MM.1S (cell line): ENCODE measurements around the gene ZNF324.
A peak's percentile ranks its signal among the peaks of the same experiment; 100 is the strongest.
"Not testable (repeated sequence)": the region's sequence is repeated elsewhere in the genome, so short reads cannot be mapped to it uniquely, and the experiment has no call there.

Source experiments
- DNase-seq: peaks from one replicate; pipeline ENCODE4 v3.0.0-alpha.2; 2015
- H2AFZ ChIP-seq: fragments of 300-600 bp; sonication (generic); 2 replicates; pipeline ENCODE4 v1.6.0; 2016; ENCODE audit warnings: antibody characterized with exemption, low read length
- H3F3A ChIP-seq: fragments of 300-600 bp; sonication (generic); 2 replicates; pipeline ENCODE4 v1.6.1; 2016; ENCODE audit warnings: mild to moderate bottlenecking, antibody characterized with exemption, low read length, moderate library complexity, mixed read lengths; ENCODE audit not compliant: insufficient read depth
- H3K27ac ChIP-seq: fragments of 300-600 bp; sonication (generic); 2 replicates; pipeline ENCODE4 v1.5.1; 2016; ENCODE audit warnings: mild to moderate bottlenecking, low read length
- H3K27me3 ChIP-seq: fragments of 300-600 bp; sonication (generic); replicated peaks from 2 replicates; pipeline ENCODE4 v1.6.0; 2016; ENCODE audit warnings: low read length; ENCODE audit not compliant: insufficient read depth
- H3K36me3 ChIP-seq: fragments of 300-600 bp; sonication (generic); replicated peaks from 2 replicates; pipeline ENCODE4 v1.6.1; 2016; ENCODE audit warnings: mild to moderate bottlenecking, low read length, mixed read lengths; ENCODE audit not compliant: insufficient read depth
- H3K4me1 ChIP-seq: fragments of 300-600 bp; sonication (generic); 2 replicates; pipeline ENCODE4 v1.6.1; 2016; ENCODE audit warnings: low read length, mixed read lengths
- H3K4me2 ChIP-seq: fragments of 300-600 bp; sonication (generic); 2 replicates; pipeline ENCODE4 v1.6.0; 2016; ENCODE audit warnings: low read depth, low read length
- H3K4me3 ChIP-seq: fragments of 300-600 bp; sonication (generic); 2 replicates; pipeline ENCODE4 v1.5.1; 2016; ENCODE audit warnings: low read length, mixed read lengths
- H3K79me2 ChIP-seq: fragments of 300-600 bp; sonication (generic); 2 replicates; pipeline ENCODE4 v1.6.1; 2016; ENCODE audit warnings: mixed run types, low read length, mixed read lengths
- H3K9ac ChIP-seq: fragments of 300-600 bp; sonication (generic); 2 replicates; pipeline ENCODE4 v1.6.1; 2016; ENCODE audit warnings: low read length, mixed read lengths
- H3K9me2 ChIP-seq: fragments of 300-600 bp; sonication (generic); replicated peaks from 2 replicates; pipeline ENCODE4 v1.6.1; 2016; ENCODE audit warnings: mild to moderate bottlenecking, low read length, mixed read lengths; ENCODE audit not compliant: insufficient read depth
- H3K9me3 ChIP-seq: fragments of 300-600 bp; sonication (generic); replicated peaks from 2 replicates; pipeline ENCODE4 v1.6.1; 2016; ENCODE audit warnings: mild to moderate bottlenecking, low read length, mixed read lengths; ENCODE audit not compliant: insufficient read depth
- H4K20me1 ChIP-seq: fragments of 300-600 bp; sonication (generic); 2 replicates; pipeline ENCODE4 v1.6.1; 2016; ENCODE audit warnings: mild to moderate bottlenecking, low read length, moderate library complexity, mixed read lengths; ENCODE audit not compliant: insufficient read depth
- CTCF ChIP-seq: fragments of 300-600 bp; sonication (generic); IDR thresholded peaks from 2 replicates; pipeline ENCODE4 v1.5.1; 2016; ENCODE audit warnings: antibody characterized with exemption, low read length, mixed read lengths
- EZH2 ChIP-seq: fragments of 300-600 bp; sonication (generic); optimal IDR thresholded peaks from 2 replicates; pipeline ENCODE3; 2017; ENCODE audit warnings: low read depth, mild to moderate bottlenecking, antibody characterized with exemption, low read length, mixed read lengths
- EZH2phosphoT487 ChIP-seq: fragments of 300-600 bp; sonication (generic); IDR thresholded peaks from 2 replicates; pipeline ENCODE4 v1.6.1; 2018; ENCODE audit warnings: antibody characterized with exemption, low read length

ZNF324 gene

GRCh38 chr19:58466089-58466759 lies 656 bp upstream of the ZNF324 start:
- H3K9ac ChIP-seq, result no peak overlapping the region; the same call in 1 of the 2 replicates
- TF ChIP-seq EZH2 (no peak), CTCF (no peak), EZH2phosphoT487 (no peak)
- H4K20me1 ChIP-seq, result no peaks in the 10 kb centered on the region
- H3K4me3 ChIP-seq, result peak overlapping the region; percentile 93
- no peak for DNase-seq
- H2AFZ ChIP-seq, result peak overlapping the region; percentile 81
- no peaks in the 10 kb centered on the region for H3K9me3 ChIP-seq
- H3K27me3 ChIP-seq, result no peaks in the 10 kb centered on the region; the same call in 1 of the 2 replicates
- H3K79me2 ChIP-seq, result peaks cover 26% of the 10 kb centered on the region
- H3K36me3 ChIP-seq, result no peaks in the 10 kb centered on the region
- H3K4me1 ChIP-seq, result no peaks in the 10 kb centered on the region
- H3K27ac ChIP-seq, result no peak overlapping the region
- no peaks in the 10 kb centered on the region for H3K9me2 ChIP-seq
- H3F3A ChIP-seq, result no peaks in the 10 kb centered on the region
- H3K4me2 ChIP-seq, result peak overlapping the region; percentile 89

DNA sequence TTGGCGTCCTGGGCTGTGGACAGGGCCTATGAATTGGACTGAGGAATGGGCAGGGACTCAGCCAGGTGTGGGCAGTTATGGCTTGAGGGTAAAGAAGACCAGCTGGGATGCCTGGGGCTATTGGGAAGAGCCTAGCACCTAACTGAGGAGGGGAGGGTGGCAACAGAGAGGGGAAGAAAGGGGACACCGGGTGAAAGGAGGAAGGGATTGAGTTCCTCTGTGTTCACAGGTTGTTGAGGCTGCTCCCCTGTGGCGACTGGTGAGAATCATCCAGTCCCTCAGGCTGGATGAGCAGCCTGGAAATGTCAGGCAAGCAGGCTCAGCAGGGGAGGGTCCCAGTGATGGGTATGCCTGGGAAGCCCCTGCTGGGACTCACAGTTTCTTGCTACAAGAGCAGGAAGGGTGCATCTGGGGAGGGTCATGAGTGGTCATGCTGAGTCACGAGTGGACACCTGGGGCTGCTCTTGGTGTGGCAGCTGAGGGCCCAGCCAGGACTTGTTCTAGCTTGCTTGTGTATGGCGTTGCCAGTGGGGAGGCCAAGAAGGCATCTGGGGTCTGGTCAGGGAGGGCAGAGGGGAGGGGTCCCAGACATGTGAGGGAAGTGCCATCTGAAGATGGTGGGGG lies 1.4 kb downstream of the ZNF324 start:
- Histone ChIP-seq H3K9me2 (no peaks in the 10 kb centered on the region), H3K79me2 (peaks cover 26% of the 10 kb centered on the region), H3K27me3 (no peaks in the 10 kb centered on the region; the same call in 1 of the 2 replicates), H4K20me1 (no peaks in the 10 kb centered on the region), H3K9ac (no peak overlapping the region), H3K4me3 (no peak overlapping the region), H3K4me1 (no peaks in the 10 kb centered on the region), H3K4me2 (peak overlapping the region; percentile 16; the same call in 1 of the 2 replicates), H2AFZ (no peak overlapping the region), H3K36me3 (0 out of 2 replicates have a peak, but pooled peaks cover 4% of the 10 kb centered on the region), H3K9me3 (no peaks in the 10 kb centered on the region), H3K27ac (no peak overlapping the region), H3F3A (no peaks in the 10 kb centered on the region)
- DNase-seq, result no peak
- no peak for TF ChIP-seq CTCF

DNA sequence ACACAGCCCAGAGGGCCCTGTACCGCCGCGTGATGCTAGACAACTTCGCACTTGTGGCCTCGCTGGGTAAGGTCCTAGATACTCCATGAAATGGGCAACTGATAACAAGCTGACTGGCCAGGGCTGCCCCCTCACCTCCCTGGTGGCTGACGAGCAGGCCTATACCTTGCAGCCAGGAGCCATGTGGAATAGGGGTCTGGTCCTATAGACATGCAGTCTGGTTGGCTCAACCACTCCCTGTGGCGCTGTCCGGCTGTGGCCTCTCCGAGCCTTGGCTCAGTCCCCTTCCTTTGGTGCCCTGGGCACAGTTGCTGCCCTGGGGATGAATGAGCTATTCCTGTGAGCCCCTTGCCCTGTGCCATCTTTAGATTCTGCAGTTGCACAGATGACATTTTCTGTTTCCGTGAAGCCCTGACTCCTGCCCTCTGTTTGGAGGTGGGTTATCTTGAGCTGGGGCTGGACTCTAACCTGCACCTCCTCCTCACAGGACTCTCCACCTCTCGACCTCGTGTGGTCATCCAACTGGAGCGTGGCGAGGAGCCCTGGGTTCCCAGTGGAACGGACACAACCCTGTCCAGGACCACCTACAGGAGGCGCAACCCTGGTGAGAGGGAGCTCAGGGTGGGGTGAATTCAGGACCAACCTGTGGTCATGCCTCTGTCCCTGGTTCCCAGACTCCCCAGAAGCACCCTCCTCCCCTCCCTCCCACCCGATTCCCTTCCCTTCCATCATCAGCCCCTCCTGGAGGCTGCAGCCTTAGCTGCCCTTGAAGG lies 2.5 kb downstream of the ZNF324 start:
- H3K79me2 ChIP-seq, result peaks cover 26% of the 10 kb centered on the region
- DNase-seq, result no peak
- no peak overlapping the region for H3K9ac ChIP-seq
- no peak overlapping the region for H2AFZ ChIP-seq
- TF ChIP-seq EZH2 (no peak), CTCF (no peak), EZH2phosphoT487 (no peak)
- no peaks in the 10 kb centered on the region; the same call in 1 of the 2 replicates for H3K27me3 ChIP-seq
- H3K9me2 ChIP-seq, result no peaks in the 10 kb centered on the region
- H3K27ac ChIP-seq, result no peak overlapping the region
- 0 out of 2 replicates have a peak, but pooled peaks cover 4% of the 10 kb centered on the region for H3K36me3 ChIP-seq
- H3K4me2 ChIP-seq, result no peak overlapping the region
- H3F3A ChIP-seq, result no peaks in the 10 kb centered on the region
- no peaks in the 10 kb centered on the region for H4K20me1 ChIP-seq
- H3K4me1 ChIP-seq, result no peaks in the 10 kb centered on the region
- no peaks in the 10 kb centered on the region for H3K9me3 ChIP-seq
- H3K4me3 ChIP-seq, result no peak overlapping the region

- not testable (repeated sequence) for H3K27ac ChIP-seq, H3K36me3 ChIP-seq, H3K27me3 ChIP-seq, H3K4me2 ChIP-seq, H2AFZ ChIP-seq, DNase-seq, H3K9ac ChIP-seq, H3K4me1 ChIP-seq, H3K9me3 ChIP-seq, H4K20me1 ChIP-seq, H3K9me2 ChIP-seq, H3K4me3 ChIP-seq, H3F3A ChIP-seq
- peaks cover 26% of the 10 kb centered on the region for H3K79me2 ChIP-seq
Measured at GRCh38 chr19:58470837-58471543, 4.1 kb downstream of the ZNF324 start.
